Left kidney (tissue), 2 donors: ENCODE results near the gene RPS15. TPM values are rescaled to one million over a fixed set of nuclear protein-coding genes. Genes with fewer than 3 reads are reported as not detected.

ENCODE experiments used
- DNase-seq: peaks from one replicate; pipeline ENCODE4 v3.0.0-alpha.2; 2013
- polyA plus RNA-seq: library from polyadenylated mRNA; unstranded; fragments of 120-200 nt; gene quantifications from one replicate; pipeline ENCODE4 v1.2.1, GENCODE V29; 2013; ENCODE audit not compliant: insufficient read length

The RPS15 gene
- polyA plus RNA-seq, 1 donor = 539 TPM

GRCh38 chr19:1449467-1450442, 11.6 kb downstream of the RPS15 start, which contains the start of gene APC2:
Gene APC2, plus strand, starts transcription at chr19:1450121. Its CDS starts 2,881 bp downstream, at chr19:1453002.
- no peak for DNase-seq

GRCh38 chr19:1450735-1451731, 12.8 kb downstream of the RPS15 start:
- no peak for DNase-seq

GRCh38 chr19:1451916-1452801, 14.0 kb downstream of the RPS15 start:
- DNase-seq = no peak

DNA sequence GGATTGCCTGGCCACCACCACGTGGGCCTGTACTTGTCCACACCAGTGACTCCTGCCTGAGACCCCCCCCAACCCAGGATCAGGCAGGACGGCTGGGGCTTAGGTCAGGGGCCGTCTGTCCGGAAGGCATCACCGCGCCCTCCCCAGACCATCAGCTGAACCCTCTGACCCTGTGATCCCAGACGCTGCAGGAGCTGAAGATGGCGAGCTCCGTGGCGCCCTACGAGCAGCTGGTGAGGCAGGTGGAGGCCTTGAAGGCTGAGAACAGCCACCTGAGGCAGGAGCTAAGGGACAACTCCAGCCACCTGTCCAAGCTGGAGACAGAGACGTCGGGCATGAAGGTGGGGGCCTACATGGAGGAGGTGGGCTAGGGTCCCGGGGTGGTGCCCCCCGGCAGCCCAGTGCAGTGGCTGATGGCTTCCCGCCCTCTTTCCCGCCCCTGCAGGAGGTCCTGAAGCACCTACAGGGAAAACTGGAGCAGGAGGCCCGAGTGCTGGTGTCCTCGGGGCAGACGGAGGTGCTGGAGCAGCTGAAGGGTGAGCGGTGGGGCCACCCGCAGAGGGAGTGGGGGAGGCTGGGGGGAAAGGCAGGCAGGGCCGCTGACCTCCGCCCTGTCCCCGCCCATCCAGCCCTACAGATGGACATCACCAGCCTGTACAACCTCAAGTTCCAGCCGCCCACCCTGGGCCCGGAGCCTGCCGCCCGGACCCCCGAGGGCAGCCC, 14.8 kb downstream of the RPS15 start:
- DNase-seq = no peak

DNA sequence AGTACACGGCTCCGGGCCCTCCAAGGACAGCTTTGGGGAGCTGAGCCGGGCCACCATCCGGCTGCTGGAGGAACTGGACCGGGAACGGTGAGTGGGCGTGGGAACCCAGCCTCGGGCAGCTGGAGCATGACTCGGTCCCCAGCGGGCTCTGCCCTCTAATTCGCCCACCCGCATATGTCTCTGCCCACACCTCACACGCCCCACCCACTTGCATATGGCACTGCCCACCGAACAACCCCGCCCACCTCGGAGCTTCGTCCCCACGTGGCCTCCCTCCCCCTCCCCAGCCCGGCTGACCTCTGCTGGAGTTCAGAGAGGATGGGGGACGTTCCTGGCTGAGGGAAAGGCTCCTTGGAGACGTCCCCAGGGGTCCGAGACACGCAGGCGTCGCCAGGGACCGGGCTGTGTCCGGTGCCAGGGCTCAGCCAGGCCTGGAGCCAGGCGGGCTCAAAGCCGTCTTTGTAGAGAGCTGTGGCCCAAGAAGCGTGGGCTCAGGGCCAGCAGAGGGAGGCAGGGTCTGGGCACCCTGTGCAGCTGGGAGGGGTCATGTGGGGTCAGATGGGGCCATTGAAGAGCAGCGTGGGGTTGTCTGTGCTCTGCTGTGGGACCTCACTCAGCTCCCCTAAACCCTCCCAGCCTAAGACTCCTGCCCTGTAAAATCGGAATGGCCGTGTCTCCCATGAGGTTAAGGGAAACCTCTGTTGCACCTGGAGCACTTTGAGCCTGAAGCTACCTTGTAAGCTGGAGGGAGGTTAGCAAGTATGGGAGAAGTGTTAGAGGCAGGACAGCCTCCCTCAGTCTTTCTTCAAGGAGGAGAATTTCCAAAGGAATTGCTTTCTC, 15.5 kb downstream of the RPS15 start:
- DNase-seq = no peak

DNA sequence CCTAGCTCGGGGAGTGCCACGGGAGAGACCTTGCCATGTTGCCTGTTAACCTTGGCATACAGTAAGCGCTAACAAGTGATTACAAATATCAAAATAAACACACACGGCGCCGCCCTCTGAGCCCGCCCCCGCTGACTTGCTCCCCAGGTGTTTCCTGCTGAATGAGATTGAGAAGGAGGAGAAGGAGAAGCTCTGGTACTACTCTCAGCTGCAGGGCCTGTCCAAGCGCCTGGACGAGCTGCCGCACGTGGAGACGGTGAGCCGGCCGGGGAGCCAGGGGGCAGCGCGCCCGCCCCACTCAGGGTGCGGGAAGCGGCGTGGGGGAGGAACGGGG, 16.8 kb downstream of the RPS15 start:
- no peak for DNase-seq

DNA sequence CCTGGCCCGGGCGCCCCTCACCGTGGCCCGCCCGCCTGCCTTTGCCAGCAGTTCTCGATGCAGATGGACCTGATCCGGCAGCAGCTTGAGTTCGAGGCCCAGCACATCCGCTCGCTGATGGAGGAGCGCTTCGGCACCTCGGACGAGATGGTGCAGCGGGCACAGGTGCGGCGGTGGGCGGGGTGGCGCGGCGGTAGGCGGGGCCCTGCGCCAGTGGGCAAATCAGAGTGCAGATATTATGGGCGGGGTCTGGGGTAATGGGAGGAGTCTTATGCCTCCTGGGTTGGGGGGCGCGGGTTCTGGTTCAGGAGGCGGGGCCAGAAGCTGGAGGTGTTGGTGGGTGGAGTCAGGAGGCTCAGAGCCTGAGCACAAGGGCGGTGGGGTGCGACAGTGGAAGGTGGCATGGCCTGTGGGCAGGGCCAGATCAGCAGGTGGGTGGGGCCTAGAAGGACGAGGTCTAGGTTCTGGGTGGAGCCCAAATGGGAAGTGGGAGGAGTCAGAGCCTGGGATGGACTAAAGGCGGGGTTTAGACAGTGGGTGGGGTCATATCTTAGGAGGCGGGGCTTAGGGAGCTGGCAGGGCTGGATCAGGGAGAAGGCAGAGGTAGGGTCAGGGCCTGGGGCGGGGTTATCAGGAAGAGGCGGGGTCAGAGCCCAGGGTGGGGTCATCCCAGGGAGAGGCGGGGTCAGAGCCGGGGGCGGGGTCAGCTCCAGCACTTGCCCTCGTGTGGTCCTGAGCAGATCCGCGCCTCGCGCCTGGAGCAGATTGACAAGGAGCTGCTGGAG, 17.3 kb downstream of the RPS15 start:
- DNase-seq = no peak

DNA sequence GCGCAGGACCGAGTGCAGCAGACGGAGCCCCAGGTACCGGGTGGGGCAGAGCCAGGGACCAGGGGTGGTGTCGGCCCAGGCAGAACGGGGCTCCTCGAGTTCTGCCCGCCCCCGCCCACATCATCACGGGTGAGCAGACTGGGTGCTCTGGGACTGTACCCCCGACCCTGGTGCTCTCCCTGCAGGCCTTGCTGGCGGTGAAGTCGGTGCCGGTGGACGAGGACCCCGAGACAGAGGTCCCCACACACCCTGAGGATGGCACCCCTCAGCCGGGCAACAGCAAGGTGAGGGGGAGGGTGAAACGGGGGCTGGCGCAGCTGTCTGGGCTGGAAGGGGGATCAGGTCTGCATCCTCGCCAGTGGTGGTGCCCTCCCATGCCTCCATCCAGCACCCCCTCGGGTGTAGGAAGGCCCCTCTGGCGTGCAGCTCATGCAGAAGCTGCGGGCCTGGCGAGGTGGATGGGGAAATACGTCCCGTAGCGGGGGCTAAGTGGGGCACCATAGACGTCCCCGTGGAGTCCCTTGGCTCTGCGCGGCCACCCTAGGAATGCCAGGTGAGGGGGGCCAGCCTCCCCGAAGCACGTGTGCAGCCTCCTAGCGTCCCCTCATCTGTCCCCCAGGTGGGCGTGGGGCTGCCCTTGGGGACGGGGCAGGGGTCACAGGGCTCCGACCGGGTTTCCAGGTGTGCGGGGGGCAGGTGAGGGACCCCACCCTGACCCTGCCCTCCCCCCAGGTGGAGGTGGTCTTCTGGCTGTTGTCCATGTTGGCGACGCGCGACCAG, 18.1 kb downstream of the RPS15 start:
- no peak for DNase-seq

- no peak for DNase-seq
Observed at GRCh38 chr19:1457031-1457739, 19.0 kb downstream of the RPS15 start.

GRCh38 chr19:1457892-1458291, 19.7 kb downstream of the RPS15 start:
- DNase-seq = no peak

GRCh38 chr19:1459479-1459878, 21.3 kb downstream of the RPS15 start:
- DNase-seq = no peak

DNA sequence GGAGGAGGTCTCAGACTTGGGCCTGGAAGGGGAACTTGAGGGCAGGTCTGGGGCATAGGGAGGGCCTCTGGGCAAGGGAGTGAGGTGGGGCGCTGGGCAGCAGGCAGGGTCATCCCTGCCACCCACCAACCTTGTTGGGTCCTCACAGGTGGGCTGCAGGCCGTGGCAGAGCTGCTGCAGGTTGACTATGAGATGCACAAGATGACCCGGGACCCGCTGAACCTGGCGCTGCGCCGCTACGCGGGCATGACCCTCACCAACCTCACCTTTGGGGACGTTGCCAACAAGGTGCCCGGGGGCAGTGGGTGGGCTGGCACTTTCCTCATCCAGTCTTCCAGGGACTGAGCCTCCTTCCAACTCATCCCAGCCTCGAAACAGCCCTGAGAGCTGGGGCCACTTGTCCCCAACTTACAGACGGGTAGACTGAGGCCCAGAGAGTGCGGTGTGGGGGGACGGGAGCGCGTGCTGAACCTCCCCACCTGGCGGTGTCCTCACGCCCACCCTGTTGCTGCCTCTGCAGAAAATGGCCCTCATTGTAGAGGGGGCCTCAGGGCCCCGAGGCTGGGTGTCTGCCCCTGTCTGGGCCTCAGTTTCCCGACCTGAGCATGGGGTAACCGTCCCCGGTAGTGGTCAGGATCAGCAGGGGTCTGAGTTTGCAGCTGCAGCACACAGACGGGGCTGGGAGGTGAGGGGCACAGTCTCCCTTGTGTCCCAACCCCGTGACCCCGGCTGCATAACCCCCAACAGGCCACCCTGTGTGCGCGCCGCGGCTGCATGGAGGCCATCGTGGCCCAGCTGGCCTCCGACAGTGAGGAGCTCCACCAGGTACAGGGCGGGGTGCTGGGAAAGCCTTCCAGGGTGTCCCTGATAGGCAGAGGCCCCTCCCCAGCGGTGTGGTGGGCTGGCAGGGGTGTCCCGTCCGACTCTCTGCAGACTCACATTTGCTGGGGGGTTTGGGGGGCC, 22.1 kb downstream of the RPS15 start:
- no peak for DNase-seq

- DNase-seq = no peak
Observed at GRCh38 chr19:1461862-1462261, 23.7 kb downstream of the RPS15 start.

DNA sequence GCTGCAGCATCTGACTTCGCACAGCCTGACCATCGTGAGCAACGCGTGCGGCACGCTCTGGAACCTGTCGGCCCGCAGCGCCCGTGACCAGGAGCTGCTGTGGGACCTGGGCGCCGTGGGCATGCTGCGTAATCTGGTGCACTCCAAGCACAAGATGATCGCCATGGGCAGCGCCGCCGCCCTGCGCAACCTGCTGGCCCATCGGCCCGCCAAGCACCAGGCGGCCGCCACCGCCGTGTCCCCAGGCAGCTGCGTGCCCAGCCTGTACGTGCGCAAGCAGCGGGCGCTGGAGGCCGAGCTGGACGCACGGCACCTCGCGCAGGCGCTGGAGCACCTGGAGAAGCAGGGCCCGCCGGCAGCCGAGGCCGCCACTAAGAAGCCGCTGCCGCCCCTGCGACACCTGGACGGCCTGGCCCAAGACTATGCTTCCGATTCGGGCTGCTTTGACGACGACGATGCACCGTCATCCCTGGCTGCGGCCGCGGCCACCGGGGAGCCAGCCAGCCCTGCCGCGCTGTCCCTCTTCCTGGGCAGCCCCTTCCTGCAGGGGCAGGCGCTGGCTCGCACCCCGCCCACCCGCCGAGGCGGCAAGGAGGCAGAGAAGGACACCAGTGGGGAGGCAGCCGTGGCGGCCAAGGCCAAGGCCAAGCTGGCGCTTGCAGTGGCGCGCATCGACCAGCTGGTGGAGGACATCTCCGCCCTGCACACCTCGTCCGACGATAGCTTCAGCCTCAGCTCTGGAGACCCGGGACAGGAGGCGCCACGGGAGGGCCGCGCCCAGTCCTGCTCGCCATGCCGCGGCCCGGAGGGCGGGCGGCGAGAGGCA, 27.2 kb downstream of the RPS15 start:
- no peak for DNase-seq

- no peak for DNase-seq
Observed at GRCh38 chr19:1466018-1466460, 27.8 kb downstream of the RPS15 start.
